ENCODE results near the gene ZNF442. TPM values are rescaled to one million over a fixed set of nuclear protein-coding genes. Genes with fewer than 3 reads are reported as not detected.
A peak's percentile ranks its signal among the peaks of the same experiment; 100 is the strongest.
"Not testable (repeated sequence)": the region's sequence is repeated elsewhere in the genome, so short reads cannot be mapped to it uniquely, and the experiment has no call there.

The ZNF442 gene
- total and polyA plus RNA-seq, 2 donors (not counting 1 experiment from before 2014, with no cell fraction given), result 0.81 to 5.1 TPM

DNA sequence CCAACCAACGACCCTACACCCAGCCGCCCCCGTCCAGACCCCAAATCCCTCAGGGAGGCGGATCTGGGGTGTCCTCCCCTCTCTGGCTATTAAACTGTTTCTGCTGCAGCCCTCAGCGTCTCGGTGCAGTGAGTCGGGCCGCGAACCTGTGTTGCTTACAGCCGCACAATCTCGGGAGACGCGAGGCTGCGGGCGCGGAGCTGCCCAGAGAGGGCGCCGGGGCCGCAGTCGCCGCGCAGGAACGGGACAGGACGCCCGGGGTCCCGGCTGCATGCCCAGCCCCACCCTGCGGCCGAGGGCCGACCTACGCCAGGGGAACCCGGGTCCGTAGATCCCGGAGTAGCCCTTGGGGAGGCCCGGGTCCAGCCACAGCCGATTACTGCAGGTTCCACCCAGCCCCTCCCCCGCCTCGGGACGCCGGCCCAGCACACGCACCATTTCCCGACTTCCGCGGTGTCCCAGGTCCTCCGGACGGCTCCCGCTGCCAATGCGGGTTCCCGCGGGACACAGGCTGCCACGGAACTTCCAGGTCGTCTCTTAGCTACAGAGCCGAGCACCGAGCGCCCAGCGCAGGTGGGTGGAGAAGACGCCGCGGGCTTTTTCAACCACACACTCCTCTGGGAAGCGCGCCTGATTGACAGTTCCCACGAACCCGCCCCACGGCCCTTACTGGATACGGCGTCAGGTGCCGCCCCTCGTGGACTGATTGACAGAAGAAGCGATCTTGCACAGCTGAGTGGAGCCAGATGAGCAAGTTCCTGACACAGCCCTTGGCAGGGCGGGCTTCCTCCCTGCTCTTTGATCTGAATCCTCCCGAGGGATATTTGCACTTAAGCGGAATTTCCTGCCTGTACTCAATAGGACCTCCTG, 35.4 kb upstream of the ZNF442 start, which contains the start of gene ZNF799:
Gene ZNF799 (minus strand): TSS at position 639 of the 870 bp plus-strand sequence. CDS start 201 bp downstream, at position 438.
- no peaks in the 10 kb centered on the region for H3K9me3 ChIP-seq (ENCODE audit: control insufficient read depth, insufficient read depth, low read depth, low read length)
- TF ChIP-seq EZH2 (IDR thresholded peaks at IDR 0.05; ENCODE audit: low read length, missing control alignments), result no peak
- TF ChIP-seq, protein P1, sequence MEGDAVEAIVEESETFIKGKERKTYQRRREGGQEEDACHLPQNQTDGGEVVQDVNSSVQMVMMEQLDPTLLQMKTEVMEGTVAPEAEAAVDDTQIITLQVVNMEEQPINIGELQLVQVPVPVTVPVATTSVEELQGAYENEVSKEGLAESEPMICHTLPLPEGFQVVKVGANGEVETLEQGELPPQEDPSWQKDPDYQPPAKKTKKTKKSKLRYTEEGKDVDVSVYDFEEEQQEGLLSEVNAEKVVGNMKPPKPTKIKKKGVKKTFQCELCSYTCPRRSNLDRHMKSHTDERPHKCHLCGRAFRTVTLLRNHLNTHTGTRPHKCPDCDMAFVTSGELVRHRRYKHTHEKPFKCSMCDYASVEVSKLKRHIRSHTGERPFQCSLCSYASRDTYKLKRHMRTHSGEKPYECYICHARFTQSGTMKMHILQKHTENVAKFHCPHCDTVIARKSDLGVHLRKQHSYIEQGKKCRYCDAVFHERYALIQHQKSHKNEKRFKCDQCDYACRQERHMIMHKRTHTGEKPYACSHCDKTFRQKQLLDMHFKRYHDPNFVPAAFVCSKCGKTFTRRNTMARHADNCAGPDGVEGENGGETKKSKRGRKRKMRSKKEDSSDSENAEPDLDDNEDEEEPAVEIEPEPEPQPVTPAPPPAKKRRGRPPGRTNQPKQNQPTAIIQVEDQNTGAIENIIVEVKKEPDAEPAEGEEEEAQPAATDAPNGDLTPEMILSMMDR (conservative IDR thresholded peaks at IDR 0.05 in 1 of 2, IDR thresholded peaks at IDR 0.05 in 1 of 2; ENCODE audit: low read depth in 1 of 2, low read length in 2 of 2), result no peak
- peak within 1 kb of the TSS; percentile 53 for H3K27ac ChIP-seq (ENCODE audit: insufficient read depth, low read length)
- peak within 1 kb of the TSS; percentile 96 for H2AFZ ChIP-seq (ENCODE audit: low read length)
- H3K79me2 ChIP-seq (ENCODE audit: control insufficient read depth, insufficient read depth, low read length), result no peaks in the 10 kb centered on the region
- H3K4me3 ChIP-seq (replicated peaks in 1 of 4; ENCODE audit: control extremely low read depth in 1 of 4, insufficient read depth in 1 of 4, low read depth in 3 of 4, low read length in 4 of 4), result peak within 1 kb of the TSS; percentile 75 to 87 (median 82)
- no peaks in the 10 kb centered on the region for H3K36me3 ChIP-seq (ENCODE audit: control insufficient read depth, insufficient read depth, low read length)
- H3K9ac ChIP-seq (ENCODE audit: insufficient read depth, low read length), result peak within 1 kb of the TSS; percentile 67
- H3K4me2 ChIP-seq (ENCODE audit: extremely low read depth, insufficient read depth, low read length), result peak within 1 kb of the TSS; percentile 78
- H4K20me1 ChIP-seq (ENCODE audit: control insufficient read depth, extremely low read depth, insufficient read depth, low read length), result no peaks in the 10 kb centered on the region
- DNase-seq (ENCODE audit: low read depth in 2 of 2), result peak; percentile 93 to 97
- H3K27me3 ChIP-seq (ENCODE audit: control insufficient read depth, insufficient read depth, low read length), result no peaks in the 10 kb centered on the region
- no peaks in the 10 kb centered on the region for H3K4me1 ChIP-seq (ENCODE audit: control insufficient read depth, extremely low read depth, insufficient read depth, low read length)

DNA sequence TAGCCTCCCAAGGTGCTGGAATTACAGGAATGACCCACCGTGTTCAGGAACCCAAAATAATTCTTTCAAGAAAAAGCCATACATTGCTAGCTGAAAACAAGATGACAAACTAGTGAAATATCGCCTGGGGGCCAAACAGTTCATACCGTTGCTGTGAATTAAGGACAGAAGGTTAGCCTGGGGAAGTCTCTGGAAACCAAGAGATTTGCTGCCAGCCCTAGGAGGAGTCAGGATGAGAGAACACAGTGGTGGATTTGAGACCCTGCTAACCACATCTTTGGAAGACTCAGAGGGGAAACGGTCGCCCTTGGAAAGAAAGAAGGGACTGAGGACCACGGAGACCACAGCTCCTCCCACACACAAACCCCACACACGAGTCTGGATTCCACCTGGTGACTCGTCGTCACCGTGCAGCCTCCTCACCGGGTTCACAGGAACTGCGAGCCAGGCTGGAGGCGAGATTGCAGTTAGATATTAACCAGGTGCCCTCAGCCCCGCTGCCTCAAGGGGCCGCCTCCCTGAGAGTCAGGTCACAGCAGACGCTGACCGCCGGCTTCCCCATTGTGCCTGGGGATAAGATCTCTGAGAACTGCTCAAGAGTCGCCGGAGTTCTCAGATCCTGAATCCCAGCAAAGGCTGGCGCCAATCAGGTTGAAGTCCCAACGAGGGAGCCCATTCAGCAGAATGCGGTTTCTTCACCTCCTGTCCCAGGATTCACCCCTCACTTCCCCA, 34.6 kb upstream of the ZNF442 start:
- H3K9ac ChIP-seq (ENCODE audit: insufficient read depth, low read length), result peak overlapping the region; percentile 42
- H4K20me1 ChIP-seq (ENCODE audit: control insufficient read depth, extremely low read depth, insufficient read depth, low read length); H3K9me3 ChIP-seq (ENCODE audit: control insufficient read depth, insufficient read depth, low read depth, low read length); H3K27me3 ChIP-seq (ENCODE audit: control insufficient read depth, insufficient read depth, low read length); H3K36me3 ChIP-seq (ENCODE audit: control insufficient read depth, insufficient read depth, low read length); H3K4me1 ChIP-seq (ENCODE audit: control insufficient read depth, extremely low read depth, insufficient read depth, low read length); H3K79me2 ChIP-seq (ENCODE audit: control insufficient read depth, insufficient read depth, low read length): not testable (repeated sequence)
- DNase-seq (ENCODE audit: low read depth in 2 of 2), result peak in 1 of 2 donors; percentile 9
- peak overlapping the region; percentile 53 for H3K27ac ChIP-seq (ENCODE audit: insufficient read depth, low read length)
- peak overlapping the region; percentile 96 for H2AFZ ChIP-seq (ENCODE audit: low read length)
- peak overlapping the region; percentile 78 for H3K4me2 ChIP-seq (ENCODE audit: extremely low read depth, insufficient read depth, low read length)
- peak overlapping the region; percentile 75 to 87 (median 82) for H3K4me3 ChIP-seq (replicated peaks in 1 of 4; ENCODE audit: control extremely low read depth in 1 of 4, insufficient read depth in 1 of 4, low read depth in 3 of 4, low read length in 4 of 4)

DNA sequence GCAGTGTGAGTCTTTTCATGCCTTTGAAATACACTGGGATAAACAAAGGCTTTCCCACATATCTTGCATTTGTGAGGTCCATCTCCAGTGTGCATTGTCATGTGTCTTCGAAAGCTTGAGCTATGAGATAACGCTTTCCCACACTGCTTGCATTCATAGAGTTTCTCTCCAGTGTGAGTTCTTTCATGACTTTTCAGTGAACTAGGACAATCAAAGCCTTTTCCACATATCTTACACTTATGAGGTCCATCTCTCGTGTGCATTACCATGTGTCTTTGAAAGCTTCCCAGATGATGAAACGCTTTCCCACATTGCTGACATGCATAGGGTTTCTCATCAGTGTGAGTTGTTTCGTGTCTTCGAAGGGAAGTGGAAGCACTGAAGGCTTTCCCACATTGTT, 25.7 kb upstream of the ZNF442 start:
- not testable (repeated sequence) for H3K27ac ChIP-seq (ENCODE audit: insufficient read depth, low read length); H3K36me3 ChIP-seq (ENCODE audit: control insufficient read depth, insufficient read depth, low read length); H3K9me3 ChIP-seq (ENCODE audit: control insufficient read depth, insufficient read depth, low read depth, low read length); H3K4me3 ChIP-seq (replicated peaks in 1 of 4; ENCODE audit: control extremely low read depth in 1 of 4, insufficient read depth in 1 of 4, low read depth in 3 of 4, low read length in 4 of 4); H3K4me2 ChIP-seq (ENCODE audit: extremely low read depth, insufficient read depth, low read length); H3K4me1 ChIP-seq (ENCODE audit: control insufficient read depth, extremely low read depth, insufficient read depth, low read length); H3K79me2 ChIP-seq (ENCODE audit: control insufficient read depth, insufficient read depth, low read length); DNase-seq (ENCODE audit: low read depth in 2 of 2); H3K9ac ChIP-seq (ENCODE audit: insufficient read depth, low read length); H2AFZ ChIP-seq (ENCODE audit: low read length); H3K27me3 ChIP-seq (ENCODE audit: control insufficient read depth, insufficient read depth, low read length); H4K20me1 ChIP-seq (ENCODE audit: control insufficient read depth, extremely low read depth, insufficient read depth, low read length)

DNA sequence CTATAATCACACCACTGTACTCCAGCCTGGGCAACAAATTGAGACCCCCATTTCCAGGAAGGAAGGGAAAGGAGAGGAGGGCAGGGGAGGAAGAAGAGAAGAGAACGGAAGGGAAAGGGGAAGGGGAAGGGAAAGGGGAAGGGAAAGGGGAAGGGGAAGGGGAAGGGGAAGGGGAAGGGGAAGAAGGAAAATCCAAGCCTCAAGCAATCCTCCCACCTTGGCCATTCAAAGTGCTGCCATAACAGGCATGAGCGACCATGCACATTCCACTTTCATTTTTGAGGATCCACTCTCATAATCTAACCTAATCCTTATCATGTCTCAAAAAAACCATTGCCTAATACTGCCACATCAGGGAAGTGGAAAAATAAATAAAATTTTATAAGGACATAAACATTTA, 20.9 kb upstream of the ZNF442 start:
- not testable (repeated sequence) for H3K4me2 ChIP-seq (ENCODE audit: extremely low read depth, insufficient read depth, low read length); DNase-seq (ENCODE audit: low read depth in 2 of 2); H3K27me3 ChIP-seq (ENCODE audit: control insufficient read depth, insufficient read depth, low read length); H3K4me3 ChIP-seq (replicated peaks in 1 of 4; ENCODE audit: control extremely low read depth in 1 of 4, insufficient read depth in 1 of 4, low read depth in 3 of 4, low read length in 4 of 4); H3K4me1 ChIP-seq (ENCODE audit: control insufficient read depth, extremely low read depth, insufficient read depth, low read length); H4K20me1 ChIP-seq (ENCODE audit: control insufficient read depth, extremely low read depth, insufficient read depth, low read length); H3K9me3 ChIP-seq (ENCODE audit: control insufficient read depth, insufficient read depth, low read depth, low read length); H3K79me2 ChIP-seq (ENCODE audit: control insufficient read depth, insufficient read depth, low read length); H3K9ac ChIP-seq (ENCODE audit: insufficient read depth, low read length); H3K27ac ChIP-seq (ENCODE audit: insufficient read depth, low read length); H3K36me3 ChIP-seq (ENCODE audit: control insufficient read depth, insufficient read depth, low read length); H2AFZ ChIP-seq (ENCODE audit: low read length)

Data from fibroblast of lung (primary cell).